Trophoblast cell (in vitro differentiated cells and primary cell): ENCODE data around the gene HOMER2.

Experiments
- DNase-seq, 2 donors: peaks; one replicate each; pipeline ENCODE4 v3.0.0-alpha.2; 2016
- H2AFZ ChIP-seq: 2 replicates; pipeline ENCODE4 v1.6.1; 2013; ENCODE audit warnings: low read length, moderate library complexity, mild to moderate bottlenecking; ENCODE audit not compliant: insufficient read depth, poor library complexity
- H2AK5ac ChIP-seq: 2 replicates; pipeline ENCODE4 v1.6.1; 2013; ENCODE audit warnings: mild to moderate bottlenecking, low read length
- H2BK120ac ChIP-seq: 2 replicates; pipeline ENCODE4 v1.6.1; 2013; ENCODE audit warnings: low read length, mild to moderate bottlenecking, moderate library complexity; ENCODE audit not compliant: insufficient read depth, poor library complexity
- H2BK12ac ChIP-seq: 2 replicates; pipeline ENCODE4 v1.6.1; 2013; ENCODE audit warnings: mild to moderate bottlenecking, low read length, moderate library complexity
- H2BK5ac ChIP-seq: 2 replicates; pipeline ENCODE4 v1.6.1; 2013; ENCODE audit warnings: low read length, low read depth, moderate library complexity, mild to moderate bottlenecking; ENCODE audit not compliant: poor library complexity
- H3K14ac ChIP-seq: 2 replicates; pipeline ENCODE4 v1.6.1; 2013; ENCODE audit warnings: mild to moderate bottlenecking, low read length
- H3K18ac ChIP-seq: 2 replicates; pipeline ENCODE4 v1.6.1; 2013; ENCODE audit warnings: mild to moderate bottlenecking, low read length
- H3K23ac ChIP-seq: 2 replicates; pipeline ENCODE4 v1.6.1; 2013; ENCODE audit warnings: low read length
- H3K27ac ChIP-seq: 2 replicates; pipeline ENCODE4 v1.5.1; 2013; ENCODE audit warnings: low read depth, mild to moderate bottlenecking, inconsistent platforms, low read length, moderate library complexity
- H3K27me3 ChIP-seq: 2 replicates; pipeline ENCODE4 v1.6.1; 2013; ENCODE audit warnings: inconsistent platforms, mild to moderate bottlenecking, low read length, moderate library complexity; ENCODE audit not compliant: insufficient read depth
- H3K36me3 ChIP-seq, 2 experiments: 1 replicate in 1 of 2; 2 replicates in 1 of 2; pipeline ENCODE4 v1.6.1; 2013; ENCODE audit warnings: low read length in 2 of 2, mild to moderate bottlenecking in 2 of 2, moderate library complexity in 1 of 2; ENCODE audit not compliant: insufficient read depth in 2 of 2, control insufficient read depth in 1 of 2
- H3K4ac ChIP-seq: 2 replicates; pipeline ENCODE4 v1.6.1; 2013; ENCODE audit warnings: low read depth, mild to moderate bottlenecking, low read length, moderate library complexity
- H3K4me1 ChIP-seq, 2 experiments: 1 replicate in 1 of 2; 2 replicates in 1 of 2; pipeline ENCODE4 v1.6.1; 2013; ENCODE audit warnings: low read length in 2 of 2, mild to moderate bottlenecking in 2 of 2, moderate library complexity in 1 of 2; ENCODE audit not compliant: insufficient read depth in 2 of 2, control insufficient read depth in 1 of 2
- H3K4me2 ChIP-seq: 2 replicates; pipeline ENCODE4 v1.6.1; 2013; ENCODE audit warnings: inconsistent platforms, mild to moderate bottlenecking, low read length, moderate library complexity
- H3K4me3 ChIP-seq: 2 replicates; pipeline ENCODE4 v1.5.1; 2013; ENCODE audit warnings: mild to moderate bottlenecking, low read depth, low read length, inconsistent platforms
- H3K79me1 ChIP-seq: one replicate; pipeline ENCODE4 v1.6.1; 2013; ENCODE audit warnings: low read length
- H3K79me2 ChIP-seq: 2 replicates; pipeline ENCODE4 v1.6.1; 2013; ENCODE audit warnings: low read length, mild to moderate bottlenecking; ENCODE audit not compliant: control insufficient read depth, insufficient read depth, poor library complexity
- H3K9ac ChIP-seq: 2 replicates; pipeline ENCODE4 v1.6.1; 2013; ENCODE audit warnings: mild to moderate bottlenecking, low read length
- H3K9me3 ChIP-seq: 2 replicates; pipeline ENCODE4 v1.6.1; 2013; ENCODE audit warnings: low read depth, mild to moderate bottlenecking, control low read depth, inconsistent platforms, low read length; ENCODE audit not compliant: insufficient read depth
- H4K12ac ChIP-seq: 2 replicates; pipeline ENCODE4 v1.6.1; 2013; ENCODE audit warnings: low read depth, mild to moderate bottlenecking, low read length, moderate library complexity
- H4K8ac ChIP-seq: 2 replicates; pipeline ENCODE4 v1.6.1; 2013; ENCODE audit warnings: low read depth, mild to moderate bottlenecking, low read length, moderate library complexity
- H4K91ac ChIP-seq: one replicate; pipeline ENCODE4 v1.6.1; 2013; ENCODE audit warnings: low read depth, mild to moderate bottlenecking, low read length, moderate library complexity
- WGBS: extraction: QIAGEN DNeasy Blood & Tissue Kit; methylation state at CpG from one replicate; pipeline ENCODE4 v1.1.7; 2013; ENCODE audit warnings: missing lambda C conversion rate; ENCODE audit not compliant: insufficient read length, insufficient coverage; ENCODE audit errors: extremely low coverage; 5-methylcytosine and 5-hydroxymethylcytosine counted together

HOMER2 gene

DNA sequence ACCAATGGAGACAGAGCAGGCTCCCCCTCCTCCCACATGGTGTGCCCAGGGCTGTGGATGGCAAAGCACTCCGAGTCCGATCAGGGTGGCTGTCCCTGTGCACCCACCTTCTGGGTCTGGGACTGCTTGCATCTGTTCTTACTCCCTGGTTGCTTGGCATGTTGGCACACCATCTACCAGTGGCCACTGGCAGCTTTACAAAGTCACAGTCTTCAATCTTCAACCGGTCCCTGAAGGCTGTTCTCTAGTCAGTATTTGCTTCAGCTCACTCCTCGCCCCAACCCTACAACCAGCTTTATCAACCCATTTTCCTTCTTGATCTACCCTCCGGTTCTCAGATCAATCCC, 14.8 kb downstream of the HOMER2 start:
- Histone ChIP-seq H3K27ac (no peak overlapping the region), H3K4me2 (no peak overlapping the region), H3K9ac (no peak overlapping the region), H3K4me3 (no peak overlapping the region), H3K4ac (no peak overlapping the region), H4K8ac (no peak overlapping the region), H4K91ac (no peak overlapping the region), H3K9me3 (peaks cover 6% of the 10 kb centered on the region), H3K18ac (no peak overlapping the region), H3K27me3 (no peaks in the 10 kb centered on the region), H3K79me2 (no peaks in the 10 kb centered on the region), H2AK5ac (no peak overlapping the region), H2BK5ac (no peak overlapping the region), H3K36me3 (no peaks in the 10 kb centered on the region), H2BK12ac (no peak overlapping the region), H3K79me1 (no peaks in the 10 kb centered on the region), H3K14ac (no peak overlapping the region), H2BK120ac (no peak overlapping the region), H2AFZ (no peak overlapping the region), H3K23ac (no peak overlapping the region), H4K12ac (no peak overlapping the region), H3K4me1 (peaks cover 0 to 6% of the 10 kb centered on the region in 2 experiments)
- no CpG with 5 or more reads among the region's 5 CpGs for WGBS
- DNase-seq: no peak

GRCh38 chr15:82936966-82937711, 15.4 kb downstream of the HOMER2 start:
- Histone ChIP-seq H3K79me1 (no peaks in the 10 kb centered on the region), H2AFZ (no peak overlapping the region), H3K79me2 (no peaks in the 10 kb centered on the region), H2BK120ac (no peak overlapping the region), H3K27ac (no peak overlapping the region), H3K18ac (no peak overlapping the region), H3K9me3 (peaks cover 6% of the 10 kb centered on the region), H4K8ac (no peak overlapping the region), H3K4me2 (no peak overlapping the region), H4K12ac (no peak overlapping the region), H2AK5ac (no peak overlapping the region), H2BK5ac (no peak overlapping the region), H3K36me3 (no peaks in the 10 kb centered on the region), H3K4me1 (peaks cover 0 to 2% of the 10 kb centered on the region in 2 experiments), H3K9ac (no peak overlapping the region), H3K4me3 (no peak overlapping the region), H3K14ac (no peak overlapping the region), H3K4ac (no peak overlapping the region), H2BK12ac (no peak overlapping the region), H4K91ac (no peak overlapping the region), H3K27me3 (no peaks in the 10 kb centered on the region), H3K23ac (no peak overlapping the region)
- WGBS: no CpG with 5 or more reads among the region's 4 CpGs
- peak; percentile 78 to 83 for DNase-seq

DNA sequence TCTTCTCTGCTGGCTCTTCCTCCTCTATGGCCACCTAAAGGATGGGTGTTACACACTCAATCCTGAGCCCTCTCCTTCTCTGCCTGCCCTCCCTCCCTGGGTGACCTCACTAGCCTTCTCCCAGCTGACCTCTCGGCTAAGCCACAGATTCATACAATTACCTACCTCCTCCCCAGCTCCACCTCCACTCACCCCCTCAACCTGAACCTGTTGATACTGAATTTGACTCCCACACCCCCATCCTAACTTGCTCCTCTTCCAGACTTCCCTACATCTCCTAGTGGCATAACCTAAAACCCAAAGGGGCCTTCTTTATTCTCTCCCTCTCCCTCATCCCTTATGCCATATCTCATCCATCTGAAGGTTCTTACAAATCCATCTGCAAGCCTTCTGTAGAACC, 17.1 kb downstream of the HOMER2 start:
- Histone ChIP-seq H3K79me1 (no peaks in the 10 kb centered on the region), H3K79me2 (no peaks in the 10 kb centered on the region), H4K8ac (no peak overlapping the region), H3K4me3 (no peak overlapping the region), H3K4me1 (peaks cover 0 to 1% of the 10 kb centered on the region in 2 experiments), H2AK5ac (no peak overlapping the region), H3K23ac (no peak overlapping the region), H3K14ac (no peak overlapping the region), H3K27ac (no peak overlapping the region), H2BK120ac (no peak overlapping the region), H4K12ac (no peak overlapping the region), H3K27me3 (no peaks in the 10 kb centered on the region), H2BK12ac (no peak overlapping the region), H3K9me3 (peaks cover 4% of the 10 kb centered on the region), H2BK5ac (no peak overlapping the region), H4K91ac (no peak overlapping the region), H2AFZ (no peak overlapping the region), H3K36me3 (no peaks in the 10 kb centered on the region), H3K4ac (no peak overlapping the region), H3K18ac (no peak overlapping the region), H3K4me2 (no peak overlapping the region), H3K9ac (no peak overlapping the region)
- DNase-seq: no peak
- no CpG with 5 or more reads among the region's 1 CpG for WGBS

- Histone ChIP-seq H3K79me2 (no peaks in the 10 kb centered on the region), H3K27me3 (no peaks in the 10 kb centered on the region), H3K18ac (no peak overlapping the region), H3K4me3 (no peak overlapping the region), H3K4ac (no peak overlapping the region), H3K9me3 (peaks cover 4% of the 10 kb centered on the region), H3K4me2 (no peak overlapping the region), H3K14ac (no peak overlapping the region), H3K36me3 (no peaks in the 10 kb centered on the region), H2BK5ac (no peak overlapping the region), H3K9ac (no peak overlapping the region), H3K79me1 (no peaks in the 10 kb centered on the region), H2AK5ac (no peak overlapping the region), H2BK12ac (no peak overlapping the region), H3K23ac (no peak overlapping the region), H3K27ac (no peak overlapping the region), H4K8ac (no peak overlapping the region), H4K91ac (no peak overlapping the region), H4K12ac (no peak overlapping the region), H2AFZ (no peak overlapping the region), H3K4me1 (peaks cover 0 to 1% of the 10 kb centered on the region in 2 experiments), H2BK120ac (no peak overlapping the region)
- DNase-seq: no peak
- WGBS: no CpG with 5 or more reads among the region's 15 CpGs
These were observed 18.2 kb downstream of the HOMER2 start for GRCh38 chr15:82934100-82934880.
